Loucy (cell line): ENCODE measurements around the gene GNB1.

ENCODE experiments used
- EZH2phosphoT487 ChIP-seq: fragments of 200-600 bp; IDR thresholded peaks from 2 replicates; pipeline ENCODE4 v1.6.1; 2018; ENCODE audit warnings: antibody characterized with exemption, mild to moderate bottlenecking, moderate library complexity, borderline replicate concordance
- TF ChIP-seq, protein P1 (sequence below): fragments of 200-600 bp; sonication (generic); conservative IDR thresholded peaks from 2 replicates; pipeline ENCODE4 v1.5.1; 2014; ENCODE audit warnings: mild to moderate bottlenecking, antibody characterized with exemption, low read length

DNA sequence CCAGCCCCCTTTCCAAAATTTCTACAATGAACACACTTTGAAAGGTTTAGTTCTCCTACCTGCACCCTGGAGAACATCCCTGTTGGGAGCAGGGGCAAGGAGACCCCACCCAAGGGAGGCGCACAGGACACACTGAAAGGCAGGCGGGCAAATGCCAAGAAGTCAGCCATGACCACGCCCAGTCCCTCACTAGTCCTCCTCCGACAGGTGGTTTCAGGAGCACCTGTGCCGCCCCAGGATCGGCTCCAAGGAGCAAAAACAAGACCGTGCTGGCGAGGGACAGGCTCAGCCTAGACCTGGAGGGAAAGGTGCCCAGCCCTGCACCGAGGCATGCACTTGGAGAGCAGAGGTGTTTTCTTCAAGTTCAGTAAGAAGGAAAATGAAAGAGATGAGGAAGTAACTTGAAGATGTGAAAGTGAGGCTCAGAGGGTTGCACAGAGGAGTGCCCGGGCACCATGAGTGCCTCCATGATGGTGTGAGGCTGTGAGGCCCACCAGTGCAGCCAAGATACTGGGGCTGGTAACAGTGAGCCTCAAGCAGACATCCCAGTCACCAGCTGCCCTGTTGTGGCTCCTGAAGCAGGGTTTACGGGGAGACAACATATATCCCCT lies 93.1 kb downstream of the GNB1 start:
- TF ChIP-seq, protein P1, sequence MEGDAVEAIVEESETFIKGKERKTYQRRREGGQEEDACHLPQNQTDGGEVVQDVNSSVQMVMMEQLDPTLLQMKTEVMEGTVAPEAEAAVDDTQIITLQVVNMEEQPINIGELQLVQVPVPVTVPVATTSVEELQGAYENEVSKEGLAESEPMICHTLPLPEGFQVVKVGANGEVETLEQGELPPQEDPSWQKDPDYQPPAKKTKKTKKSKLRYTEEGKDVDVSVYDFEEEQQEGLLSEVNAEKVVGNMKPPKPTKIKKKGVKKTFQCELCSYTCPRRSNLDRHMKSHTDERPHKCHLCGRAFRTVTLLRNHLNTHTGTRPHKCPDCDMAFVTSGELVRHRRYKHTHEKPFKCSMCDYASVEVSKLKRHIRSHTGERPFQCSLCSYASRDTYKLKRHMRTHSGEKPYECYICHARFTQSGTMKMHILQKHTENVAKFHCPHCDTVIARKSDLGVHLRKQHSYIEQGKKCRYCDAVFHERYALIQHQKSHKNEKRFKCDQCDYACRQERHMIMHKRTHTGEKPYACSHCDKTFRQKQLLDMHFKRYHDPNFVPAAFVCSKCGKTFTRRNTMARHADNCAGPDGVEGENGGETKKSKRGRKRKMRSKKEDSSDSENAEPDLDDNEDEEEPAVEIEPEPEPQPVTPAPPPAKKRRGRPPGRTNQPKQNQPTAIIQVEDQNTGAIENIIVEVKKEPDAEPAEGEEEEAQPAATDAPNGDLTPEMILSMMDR = no peak
- no peak for TF ChIP-seq EZH2phosphoT487
